K562 (cell line): ENCODE results near the gene CCDC87. TPM values are rescaled to one million over a fixed set of nuclear protein-coding genes. Genes with fewer than 3 reads are reported as not detected.

Experiments used
- E2F5 ChIP-seq: sonication (generic); formaldehyde crosslinking; IDR thresholded peaks from 2 replicates; pipeline ENCODE4 v1.8.0; 2022; ENCODE audit warnings: mild to moderate bottlenecking, missing genetic modification reagents
- EP300 ChIP-seq: IDR thresholded peaks from 2 replicates; pipeline ENCODE4 v1.6.1; 2012; ENCODE audit warnings: low read length, improper control_type of control experiment
- FOSL1 ChIP-seq: fragments of 200-800 bp; sonication (Bioruptor generic); conservative IDR thresholded peaks from 2 replicates; pipeline ENCODE4 v1.6.1; 2016; ENCODE audit warnings: missing genetic modification characterization, missing compliant biosample characterization
- MEIS2 ChIP-seq: fragments of 450-650 bp; IDR thresholded peaks from 2 replicates; pipeline ENCODE4 v1.6.1; 2014; ENCODE audit warnings: mild to moderate bottlenecking; ENCODE audit not compliant: partially characterized antibody
- MTA1 ChIP-seq: fragments of 450-650 bp; IDR thresholded peaks from 2 replicates; pipeline ENCODE4 v1.6.1; 2017; ENCODE audit warnings: borderline replicate concordance
- NR2C1 ChIP-seq, 2 experiments: fragments of 450-650 bp; IDR thresholded peaks; 2 replicates each; pipeline ENCODE4 v1.6.1; 2017; ENCODE audit warnings: mild to moderate bottlenecking in 2 of 2, antibody characterized with exemption in 1 of 2, inconsistent platforms in 1 of 2, missing compliant biosample characterization in 1 of 2, missing genetic modification characterization in 1 of 2
- PYGO2 ChIP-seq: fragments of 450-650 bp; IDR thresholded peaks from 2 replicates; pipeline ENCODE4 v1.6.1; 2016; ENCODE audit warnings: mild to moderate bottlenecking, missing genetic modification characterization, moderate library complexity, missing compliant biosample characterization
- RBM22 ChIP-seq: fragments of 200-400 bp; formaldehyde crosslinking; IDR thresholded peaks from 2 replicates; pipeline ENCODE4 v1.6.1; 2018; ENCODE audit warnings: low read length, low read depth; ENCODE audit not compliant: poor library complexity, severe bottlenecking
- SRSF3 ChIP-seq: fragments of 200-400 bp; formaldehyde crosslinking; IDR thresholded peaks from 2 replicates; pipeline ENCODE4 v1.6.1; 2016; ENCODE audit warnings: mild to moderate bottlenecking, low read length, moderate library complexity; ENCODE audit not compliant: insufficient read depth
- TEAD1 ChIP-seq, 2 experiments: fragments of 450-650 bp in 1 of 2; sonication (generic) in 1 of 2; formaldehyde crosslinking; IDR thresholded peaks; 2 replicates each; pipeline versions ENCODE4 v1.4.0 to v1.8.0; 2020 to 2022; ENCODE audit warnings: mild to moderate bottlenecking in 2 of 2, missing genetic modification reagents in 1 of 2
- TOE1 ChIP-seq, 2 experiments: fragments of 450-650 bp in 1 of 2; sonication (generic) in 1 of 2; formaldehyde crosslinking in 1 of 2; IDR thresholded peaks; 2 replicates each; pipeline versions ENCODE4 v1.7.1 to v1.8.0; 2016 to 2022; ENCODE audit warnings: borderline replicate concordance in 2 of 2, mild to moderate bottlenecking in 2 of 2, antibody characterized with exemption in 1 of 2, inconsistent platforms in 1 of 2, low read depth in 1 of 2, missing genetic modification reagents in 1 of 2, moderate library complexity in 1 of 2
- ZBTB40 ChIP-seq, 2 experiments: fragments of 450-650 bp in 1 of 2; sonication (generic) in 1 of 2; formaldehyde crosslinking in 1 of 2; IDR thresholded peaks; 2 replicates each; pipeline versions ENCODE4 v1.7.1 to v1.9.0; 2016 to 2022; ENCODE audit warnings: inconsistent platforms in 1 of 2, mild to moderate bottlenecking in 1 of 2, missing genetic modification reagents in 1 of 2
- ZNF316 ChIP-seq: fragments of 450-650 bp; IDR thresholded peaks from 2 replicates; pipeline ENCODE4 v1.6.1; 2016
- ZNF668 ChIP-seq: fragments of 250-450 bp; sonication (Bioruptor Pico); IDR thresholded peaks from 2 replicates; pipeline ENCODE4 v1.8.0; 2022; ENCODE audit warnings: mild to moderate bottlenecking, inconsistent platforms
- ZNF76 ChIP-seq: fragments of 250-450 bp; sonication (Bioruptor Pico); IDR thresholded peaks from 2 replicates; pipeline ENCODE4 v1.4.0; 2020; ENCODE audit warnings: mild to moderate bottlenecking, moderate library complexity, borderline replicate concordance
- ZNF764 ChIP-seq: fragments of 250-450 bp; sonication (Bioruptor Pico); IDR thresholded peaks from 2 replicates; pipeline ENCODE4 v1.4.0; 2020; ENCODE audit warnings: low read depth, mild to moderate bottlenecking, moderate library complexity
- polyA plus RNA-seq, 8 experiments: library from polyadenylated mRNA; depleted of rRNA in 4 of 8; stranded (reverse) in 5 of 8; unstranded in 3 of 8; fragments of >200 nt; fragmentation: Nextera tagmentation in 2 of 8; fragmentation: Illumina TruSeq in 1 of 8; extraction: Ambion mirVana in 2 of 8; extraction: Trizol in 1 of 8; gene quantifications; 2 replicates each; pipeline versions ENCODE4 v1.2.1 to v1.2.3, GENCODE V29; 2011 to 2014; ENCODE audit warnings: inconsistent platforms in 1 of 8, missing spikeins in 1 of 8
- total RNA-seq, 7 experiments: library from RNA; depleted of rRNA in 6 of 7; stranded (reverse); fragments of >200 nt in 6 of 7; fragmentation: Illumina TruSeq in 2 of 7; extraction: Trizol in 2 of 7; gene quantifications; 2 replicates each; pipeline versions ENCODE4 v1.2.1 to v1.2.3, GENCODE V29; 2011 to 2021; ENCODE audit warnings: low replicate concordance in 1 of 7

The CCDC87 gene
- total and polyA plus RNA-seq, 9 of the 15 experiments (the other 6 are each of a cell fraction or from before 2014, with no cell fraction given): 0.03 to 0.44 (median 0.15) TPM; not detected in 1

- TF ChIP-seq ZBTB40 (IDR thresholded peaks at IDR 0.05) (no peak), ZBTB40 (CRISPR knock-in tag; IDR thresholded peaks at IDR 0.05) (no peak), PYGO2 (tag) (no peak), TEAD1 (CRISPR knock-in tag; IDR thresholded peaks at IDR 0.05) (peak in 1 of 2 experiments; percentile 73; a peak in 1 of 4 replicates), EP300 (no peak), ZNF668 (CRISPR knock-in tag) (no peak), NR2C1 (IDR thresholded peaks at IDR 0.05) (no peak), NR2C1 (tag; IDR thresholded peaks at IDR 0.05) (peak; percentile 52; the same call in 1 of the 2 replicates), TOE1 (IDR thresholded peaks at IDR 0.05; ENCODE audit: borderline replicate concordance) (no peak; the same call in 1 of the 2 replicates), TOE1 (CRISPR knock-in tag; IDR thresholded peaks at IDR 0.05; ENCODE audit: borderline replicate concordance, low read depth) (no peak), E2F5 (CRISPR knock-in tag) (no peak), MTA1 (no peak), ZNF76 (CRISPR knock-in tag) (0 out of 2 replicates have a peak, but pooled peaks have one; percentile 60), ZNF316 (peak; percentile 46; the same call in 1 of the 2 replicates), MEIS2 (peak; percentile 90), FOSL1 (tag) (no peak), SRSF3 (no peak), ZNF764 (CRISPR knock-in tag) (no peak), RBM22 (peak; percentile 42)
Observed at GRCh38 chr11:66592457-66593302, at the start of gene CCDC87, which contains the start of gene CCS (continued).
